ENCODE measurements around the gene KRTCAP2.
"Not testable (repeated sequence)": the region's sequence is repeated elsewhere in the genome, so short reads cannot be mapped to it uniquely, and the experiment has no call there.

The KRTCAP2 gene

DNA sequence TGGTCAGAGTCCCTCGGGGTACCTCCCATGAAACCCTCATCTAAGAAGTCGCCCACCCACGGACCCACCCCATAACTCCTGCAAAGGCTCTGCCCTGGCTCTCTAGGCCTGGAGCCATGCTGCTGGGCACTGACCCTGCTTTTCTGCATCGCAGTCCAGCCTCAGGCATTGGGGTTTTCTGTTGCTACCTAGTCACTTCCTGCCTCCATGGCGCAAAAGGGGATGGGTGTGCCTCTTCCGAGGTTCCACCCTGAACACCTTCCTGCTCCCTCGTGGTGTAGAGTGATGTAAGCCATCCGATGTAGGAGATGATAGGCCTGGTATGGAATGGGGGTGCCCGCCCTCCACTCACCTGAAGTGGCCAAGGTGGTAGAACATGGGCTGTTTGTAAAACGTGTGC is 41.6 kb upstream of the KRTCAP2 start:
- not testable (repeated sequence) for H2AK5ac ChIP-seq (ENCODE audit: low read length); H3K9ac ChIP-seq (ENCODE audit: low read length); H3K79me1 ChIP-seq (ENCODE audit: low read length); H2BK5ac ChIP-seq (ENCODE audit: low read depth, low read length, poor library complexity); H2AFZ ChIP-seq (ENCODE audit: insufficient read depth, low read length, poor library complexity); H3K27me3 ChIP-seq (ENCODE audit: insufficient read depth, low read length); H3K27ac ChIP-seq (ENCODE audit: low read depth, low read length); H3K14ac ChIP-seq (ENCODE audit: low read length); H3K18ac ChIP-seq (ENCODE audit: low read length); H3K79me2 ChIP-seq (ENCODE audit: control insufficient read depth, insufficient read depth, low read length, poor library complexity); H2BK120ac ChIP-seq (ENCODE audit: insufficient read depth, low read length, poor library complexity); H3K4me3 ChIP-seq (ENCODE audit: low read depth, low read length); H3K4me1 ChIP-seq (ENCODE audit: control insufficient read depth in 1 of 2, insufficient read depth in 2 of 2, low read length in 2 of 2); DNase-seq; H3K4me2 ChIP-seq (ENCODE audit: low read length); H3K4ac ChIP-seq (ENCODE audit: low read depth, low read length); H2BK12ac ChIP-seq (ENCODE audit: low read length); H4K8ac ChIP-seq (ENCODE audit: low read depth, low read length); H3K9me3 ChIP-seq (ENCODE audit: insufficient read depth, low read depth, low read length); H4K91ac ChIP-seq (ENCODE audit: low read depth, low read length); H4K12ac ChIP-seq (ENCODE audit: low read depth, low read length); H3K23ac ChIP-seq (ENCODE audit: low read length)
- H3K36me3 ChIP-seq (ENCODE audit: control insufficient read depth in 1 of 2, insufficient read depth in 2 of 2, low read length in 2 of 2), result peaks cover 18 to 19% of the 10 kb centered on the region in 2 experiments
- WGBS (ENCODE audit: extremely low coverage, insufficient coverage, insufficient read length), result no CpG with 5 or more reads among the region's 10 CpGs

DNA sequence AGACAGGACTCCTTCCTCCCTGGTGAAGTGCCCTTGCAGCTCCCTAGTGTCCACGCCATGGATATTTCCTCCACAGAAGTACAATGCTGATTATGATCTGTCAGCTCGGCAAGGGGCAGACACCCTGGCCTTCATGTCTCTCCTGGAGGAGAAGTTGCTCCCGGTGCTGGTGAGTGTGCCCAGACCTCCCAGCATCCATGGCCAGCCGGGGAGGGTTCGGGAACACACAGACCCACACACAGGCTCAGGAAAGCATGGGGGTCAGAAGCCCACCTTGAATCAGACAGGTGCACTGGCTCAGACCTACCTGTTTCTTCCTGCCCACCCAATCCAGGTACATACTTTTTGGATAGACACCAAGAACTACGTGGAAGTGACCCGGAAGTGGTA is 38.9 kb upstream of the KRTCAP2 start:
- not testable (repeated sequence) for H3K27me3 ChIP-seq (ENCODE audit: insufficient read depth, low read length); H3K4me2 ChIP-seq (ENCODE audit: low read length); DNase-seq; H4K12ac ChIP-seq (ENCODE audit: low read depth, low read length); H3K14ac ChIP-seq (ENCODE audit: low read length); H3K4me3 ChIP-seq (ENCODE audit: low read depth, low read length); H2AK5ac ChIP-seq (ENCODE audit: low read length); H3K4ac ChIP-seq (ENCODE audit: low read depth, low read length); H4K8ac ChIP-seq (ENCODE audit: low read depth, low read length); H2BK5ac ChIP-seq (ENCODE audit: low read depth, low read length, poor library complexity); H3K23ac ChIP-seq (ENCODE audit: low read length); H3K9me3 ChIP-seq (ENCODE audit: insufficient read depth, low read depth, low read length); H2BK120ac ChIP-seq (ENCODE audit: insufficient read depth, low read length, poor library complexity); H2AFZ ChIP-seq (ENCODE audit: insufficient read depth, low read length, poor library complexity); H4K91ac ChIP-seq (ENCODE audit: low read depth, low read length); H3K18ac ChIP-seq (ENCODE audit: low read length); H2BK12ac ChIP-seq (ENCODE audit: low read length); H3K9ac ChIP-seq (ENCODE audit: low read length); H3K27ac ChIP-seq (ENCODE audit: low read depth, low read length)
- Histone ChIP-seq H3K36me3 (ENCODE audit: control insufficient read depth in 1 of 2, insufficient read depth in 2 of 2, low read length in 2 of 2) (peaks cover 15 to 19% of the 10 kb centered on the region in 2 experiments), H3K79me2 (ENCODE audit: control insufficient read depth, insufficient read depth, low read length, poor library complexity) (peaks cover 12% of the 10 kb centered on the region), H3K79me1 (ENCODE audit: low read length) (peaks cover 18% of the 10 kb centered on the region), H3K4me1 (ENCODE audit: control insufficient read depth in 1 of 2, insufficient read depth in 2 of 2, low read length in 2 of 2) (peaks cover 10 to 12% of the 10 kb centered on the region in 2 experiments)
- WGBS (ENCODE audit: extremely low coverage, insufficient coverage, insufficient read length), result no CpG with 5 or more reads among the region's 7 CpGs

DNA sequence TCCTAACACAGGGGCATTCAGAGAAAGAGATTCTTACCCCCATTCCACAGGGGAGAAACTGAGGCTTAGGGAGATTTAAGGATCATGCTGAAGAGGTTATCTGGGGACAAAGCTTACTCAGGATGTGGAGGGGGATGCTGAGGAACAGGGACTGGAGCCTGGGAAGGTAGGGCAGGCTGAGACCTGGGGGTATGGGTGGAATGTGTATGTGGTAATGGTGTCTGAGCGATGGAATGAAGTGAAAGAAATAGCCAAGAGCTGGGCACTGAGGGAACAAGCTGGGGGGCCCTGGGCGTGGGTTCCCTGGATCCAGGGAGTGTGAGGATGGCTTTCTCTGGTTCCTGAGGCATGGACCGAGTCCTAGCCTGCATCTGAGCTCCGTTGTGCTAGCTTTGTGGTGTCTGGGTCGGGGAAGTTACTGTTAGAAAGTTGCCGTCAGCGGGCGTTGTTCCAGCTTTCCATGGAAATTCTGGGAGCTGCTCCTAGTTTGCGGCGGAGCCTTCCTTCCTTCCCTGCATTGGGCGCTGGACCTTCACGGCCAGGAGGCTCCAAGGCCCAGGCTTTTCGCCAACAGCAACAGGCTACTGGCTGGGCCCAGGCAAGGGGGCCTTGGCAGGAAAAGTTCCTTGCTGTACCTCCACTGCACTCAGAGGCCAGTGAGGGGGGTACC is 38.4 kb upstream of the KRTCAP2 start:
- not testable (repeated sequence) for H3K27me3 ChIP-seq (ENCODE audit: insufficient read depth, low read length); H3K23ac ChIP-seq (ENCODE audit: low read length); H3K4me2 ChIP-seq (ENCODE audit: low read length); H4K8ac ChIP-seq (ENCODE audit: low read depth, low read length); H3K4ac ChIP-seq (ENCODE audit: low read depth, low read length); H2AK5ac ChIP-seq (ENCODE audit: low read length); H2BK12ac ChIP-seq (ENCODE audit: low read length); H4K91ac ChIP-seq (ENCODE audit: low read depth, low read length); H3K9me3 ChIP-seq (ENCODE audit: insufficient read depth, low read depth, low read length); H2BK5ac ChIP-seq (ENCODE audit: low read depth, low read length, poor library complexity); H3K27ac ChIP-seq (ENCODE audit: low read depth, low read length); H2BK120ac ChIP-seq (ENCODE audit: insufficient read depth, low read length, poor library complexity); H2AFZ ChIP-seq (ENCODE audit: insufficient read depth, low read length, poor library complexity); H3K14ac ChIP-seq (ENCODE audit: low read length); H4K12ac ChIP-seq (ENCODE audit: low read depth, low read length); H3K18ac ChIP-seq (ENCODE audit: low read length); H3K4me3 ChIP-seq (ENCODE audit: low read depth, low read length); H3K9ac ChIP-seq (ENCODE audit: low read length)
- Histone ChIP-seq H3K36me3 (ENCODE audit: control insufficient read depth in 1 of 2, insufficient read depth in 2 of 2, low read length in 2 of 2) (peaks cover 13 to 16% of the 10 kb centered on the region in 2 experiments), H3K79me1 (ENCODE audit: low read length) (peaks cover 18% of the 10 kb centered on the region), H3K4me1 (ENCODE audit: control insufficient read depth in 1 of 2, insufficient read depth in 2 of 2, low read length in 2 of 2) (peaks cover 12 to 14% of the 10 kb centered on the region in 2 experiments), H3K79me2 (ENCODE audit: control insufficient read depth, insufficient read depth, low read length, poor library complexity) (peaks cover 12% of the 10 kb centered on the region)
- no CpG with 5 or more reads among the region's 13 CpGs for WGBS (ENCODE audit: extremely low coverage, insufficient coverage, insufficient read length)
- DNase-seq, result peak in 1 of 2 donors; percentile 34

DNA sequence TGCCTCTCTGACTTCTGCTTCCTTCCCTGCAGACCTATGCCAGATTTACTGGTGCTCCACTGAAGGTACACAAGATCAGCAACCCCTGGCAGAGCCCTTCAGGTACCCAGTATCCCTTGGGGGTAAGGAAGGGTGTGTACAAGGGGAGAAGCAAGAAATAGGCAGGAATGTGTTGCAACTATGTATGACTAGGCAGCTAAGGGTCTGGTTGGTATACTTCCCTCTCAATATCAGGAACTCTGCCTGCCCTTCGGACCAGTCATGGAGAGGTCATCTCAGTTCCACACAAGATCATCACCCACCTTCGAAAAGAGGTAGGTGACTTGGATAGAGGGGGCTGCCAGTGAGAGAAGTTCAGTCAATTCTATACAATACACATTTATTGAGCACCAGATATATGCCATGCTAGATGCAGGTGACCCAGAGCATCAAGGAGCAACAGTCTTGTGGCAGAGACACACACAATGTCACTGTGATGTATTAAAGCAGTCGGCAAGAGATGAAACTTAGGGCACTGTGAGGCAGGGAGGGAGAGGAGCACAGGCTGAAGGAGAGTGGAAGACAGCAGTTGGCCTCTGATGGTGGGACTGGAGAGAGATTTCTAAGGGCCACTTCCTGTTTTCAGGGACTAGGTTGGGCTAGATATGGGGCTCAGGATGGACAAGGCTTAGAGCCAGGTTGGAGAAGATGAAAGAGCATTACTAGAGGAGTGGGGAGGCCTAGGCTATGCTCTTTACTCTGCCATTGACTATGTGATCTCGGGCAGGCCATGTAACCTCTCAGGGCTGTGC is 37.4 kb upstream of the KRTCAP2 start:
- no peak overlapping the region for H2AK5ac ChIP-seq (ENCODE audit: low read length)
- H3K27me3 ChIP-seq (ENCODE audit: insufficient read depth, low read length), result no peaks in the 10 kb centered on the region
- no peak overlapping the region for H4K91ac ChIP-seq (ENCODE audit: low read depth, low read length)
- H3K9ac ChIP-seq (ENCODE audit: low read length), result no peak overlapping the region
- no peak overlapping the region for H3K14ac ChIP-seq (ENCODE audit: low read length)
- no peak overlapping the region for H2BK120ac ChIP-seq (ENCODE audit: insufficient read depth, low read length, poor library complexity)
- no peak overlapping the region for H3K23ac ChIP-seq (ENCODE audit: low read length)
- H4K8ac ChIP-seq (ENCODE audit: low read depth, low read length), result no peak overlapping the region
- H3K79me1 ChIP-seq (ENCODE audit: low read length), result peaks cover 18% of the 10 kb centered on the region
- H2AFZ ChIP-seq (ENCODE audit: insufficient read depth, low read length, poor library complexity), result no peak overlapping the region
- no peak overlapping the region for H3K18ac ChIP-seq (ENCODE audit: low read length)
- no CpG with 5 or more reads among the region's 4 CpGs for WGBS (ENCODE audit: extremely low coverage, insufficient coverage, insufficient read length)
- no peak overlapping the region for H4K12ac ChIP-seq (ENCODE audit: low read depth, low read length)
- H3K4ac ChIP-seq (ENCODE audit: low read depth, low read length), result no peak overlapping the region
- H3K27ac ChIP-seq (ENCODE audit: low read depth, low read length), result no peak overlapping the region
- peaks cover 13 to 15% of the 10 kb centered on the region in 2 experiments for H3K36me3 ChIP-seq (ENCODE audit: control insufficient read depth in 1 of 2, insufficient read depth in 2 of 2, low read length in 2 of 2)
- H3K9me3 ChIP-seq (ENCODE audit: insufficient read depth, low read depth, low read length), result no peaks in the 10 kb centered on the region
- no peak overlapping the region for H2BK12ac ChIP-seq (ENCODE audit: low read length)
- DNase-seq, result no peak
- no peak overlapping the region for H3K4me2 ChIP-seq (ENCODE audit: low read length)
- H3K4me3 ChIP-seq (ENCODE audit: low read depth, low read length), result no peak overlapping the region
- no peak overlapping the region for H2BK5ac ChIP-seq (ENCODE audit: low read depth, low read length, poor library complexity)
- peaks cover 12 to 14% of the 10 kb centered on the region in 2 experiments for H3K4me1 ChIP-seq (ENCODE audit: control insufficient read depth in 1 of 2, insufficient read depth in 2 of 2, low read length in 2 of 2)
- H3K79me2 ChIP-seq (ENCODE audit: control insufficient read depth, insufficient read depth, low read length, poor library complexity), result peaks cover 12% of the 10 kb centered on the region

All from trophoblast cell (in vitro differentiated cells and primary cell).